Mesenchymal stem cell (in vitro differentiated cells and primary cell): ENCODE data around the gene DNAJA3.

ENCODE experiments used
- DNase-seq: peaks from one replicate; pipeline ENCODE4 v3.0.0-alpha.2; 2013
- H2AFZ ChIP-seq: one replicate; pipeline ENCODE4 v1.6.1; 2013; ENCODE audit warnings: low read depth, mild to moderate bottlenecking, control low read depth, inconsistent platforms, low read length, moderate library complexity
- H2AK5ac ChIP-seq: 2 replicates; pipeline ENCODE4 v1.6.1; 2013; ENCODE audit warnings: low read length, moderate library complexity, mild to moderate bottlenecking, inconsistent platforms; ENCODE audit not compliant: severe bottlenecking
- H2BK120ac ChIP-seq: one replicate; pipeline ENCODE4 v1.6.1; 2013; ENCODE audit warnings: low read depth, mild to moderate bottlenecking, inconsistent platforms, low read length, moderate library complexity
- H2BK12ac ChIP-seq, 2 experiments: one replicate each; pipeline ENCODE4 v1.6.1; 2013; ENCODE audit warnings: inconsistent platforms in 2 of 2, low read length in 2 of 2, mild to moderate bottlenecking in 2 of 2, moderate library complexity in 2 of 2, control low read depth in 1 of 2
- H2BK15ac ChIP-seq: one replicate; pipeline ENCODE4 v1.6.1; 2013; ENCODE audit warnings: mild to moderate bottlenecking, low read depth, inconsistent platforms; ENCODE audit not compliant: poor library complexity, severe bottlenecking
- H2BK5ac ChIP-seq: 2 replicates; pipeline ENCODE4 v1.6.1; 2013; ENCODE audit warnings: low read depth, mild to moderate bottlenecking, low read length, control low read depth, inconsistent platforms; ENCODE audit not compliant: poor library complexity, severe bottlenecking
- H3K14ac ChIP-seq, 2 experiments: one replicate each; pipeline ENCODE4 v1.6.1; 2013; ENCODE audit warnings: inconsistent platforms in 2 of 2, low read length in 2 of 2, control low read depth in 1 of 2, mild to moderate bottlenecking in 1 of 2, moderate library complexity in 1 of 2
- H3K18ac ChIP-seq, 2 experiments: one replicate each; pipeline ENCODE4 v1.6.1; 2013; ENCODE audit warnings: inconsistent platforms in 2 of 2, low read length in 2 of 2, control low read depth in 1 of 2, low read depth in 1 of 2, mild to moderate bottlenecking in 1 of 2
- H3K23ac ChIP-seq, 2 experiments: one replicate each; pipeline ENCODE4 v1.6.1; 2013; ENCODE audit warnings: inconsistent platforms in 2 of 2, low read length in 2 of 2, mild to moderate bottlenecking in 2 of 2, moderate library complexity in 2 of 2, control low read depth in 1 of 2
- H3K27ac ChIP-seq: 2 replicates; pipeline ENCODE4 v1.5.1; 2013; ENCODE audit warnings: mild to moderate bottlenecking, moderate library complexity, low read length, control low read depth, inconsistent platforms; ENCODE audit not compliant: poor library complexity, severe bottlenecking
- H3K27me3 ChIP-seq, 2 experiments: 2 replicates each; pipeline versions ENCODE4 v1.6.1 to v1.7.0; 2013; ENCODE audit warnings: low read length in 2 of 2, mild to moderate bottlenecking in 2 of 2, moderate library complexity in 2 of 2, control low read depth in 1 of 2, inconsistent platforms in 1 of 2; ENCODE audit not compliant: control insufficient read depth in 1 of 2, insufficient read depth in 1 of 2
- H3K36me3 ChIP-seq, 2 experiments: 2 replicates each; pipeline versions ENCODE4 v1.6.1 to v1.7.0; 2013; ENCODE audit warnings: low read length in 2 of 2, control low read depth in 1 of 2, inconsistent platforms in 1 of 2, low read depth in 1 of 2, mild to moderate bottlenecking in 1 of 2; ENCODE audit not compliant: insufficient read depth in 2 of 2, control insufficient read depth in 1 of 2
- H3K4ac ChIP-seq, 2 experiments: one replicate each; pipeline ENCODE4 v1.6.1; 2013; ENCODE audit warnings: inconsistent platforms in 2 of 2, low read length in 2 of 2, mild to moderate bottlenecking in 2 of 2, moderate library complexity in 2 of 2, control low read depth in 1 of 2, low read depth in 1 of 2
- H3K4me1 ChIP-seq: 2 replicates; pipeline ENCODE4 v1.6.1; 2013; ENCODE audit warnings: low read depth, low read length, control low read depth; ENCODE audit not compliant: control insufficient read depth, insufficient read depth
- H3K4me2 ChIP-seq: 2 replicates; pipeline ENCODE4 v1.6.1; 2013; ENCODE audit warnings: low read length, mild to moderate bottlenecking, inconsistent platforms; ENCODE audit not compliant: poor library complexity, severe bottlenecking
- H3K4me3 ChIP-seq, 2 experiments: 2 replicates each; pipeline versions ENCODE4 v1.5.1 to v1.7.0; 2013; ENCODE audit warnings: low read length in 2 of 2, mild to moderate bottlenecking in 2 of 2, control low read depth in 1 of 2, low read depth in 1 of 2; ENCODE audit not compliant: insufficient read depth in 1 of 2
- H3K79me1 ChIP-seq: replicated peaks from 2 replicates; pipeline ENCODE4 v1.6.1; 2013; ENCODE audit warnings: mild to moderate bottlenecking, control low read depth, low read length, inconsistent platforms; ENCODE audit not compliant: poor library complexity, severe bottlenecking
- H3K9ac ChIP-seq: 2 replicates; pipeline ENCODE4 v1.7.0; 2013; ENCODE audit warnings: mild to moderate bottlenecking, low read length, moderate library complexity
- H3K9me3 ChIP-seq: 2 replicates; pipeline ENCODE4 v1.7.0; 2013; ENCODE audit warnings: mild to moderate bottlenecking, low read length; ENCODE audit not compliant: control insufficient read depth
- H4K8ac ChIP-seq: one replicate; pipeline ENCODE4 v1.6.1; 2013; ENCODE audit warnings: inconsistent platforms, mild to moderate bottlenecking, low read length, moderate library complexity
- H4K91ac ChIP-seq: one replicate; pipeline ENCODE4 v1.6.1; 2013; ENCODE audit warnings: mild to moderate bottlenecking, low read length, inconsistent platforms
- WGBS: methylation state at CpG from one replicate; pipeline ENCODE4 v1.1.7; 2013; ENCODE audit warnings: mixed read lengths; 5-methylcytosine and 5-hydroxymethylcytosine counted together

The DNAJA3 gene

DNA sequence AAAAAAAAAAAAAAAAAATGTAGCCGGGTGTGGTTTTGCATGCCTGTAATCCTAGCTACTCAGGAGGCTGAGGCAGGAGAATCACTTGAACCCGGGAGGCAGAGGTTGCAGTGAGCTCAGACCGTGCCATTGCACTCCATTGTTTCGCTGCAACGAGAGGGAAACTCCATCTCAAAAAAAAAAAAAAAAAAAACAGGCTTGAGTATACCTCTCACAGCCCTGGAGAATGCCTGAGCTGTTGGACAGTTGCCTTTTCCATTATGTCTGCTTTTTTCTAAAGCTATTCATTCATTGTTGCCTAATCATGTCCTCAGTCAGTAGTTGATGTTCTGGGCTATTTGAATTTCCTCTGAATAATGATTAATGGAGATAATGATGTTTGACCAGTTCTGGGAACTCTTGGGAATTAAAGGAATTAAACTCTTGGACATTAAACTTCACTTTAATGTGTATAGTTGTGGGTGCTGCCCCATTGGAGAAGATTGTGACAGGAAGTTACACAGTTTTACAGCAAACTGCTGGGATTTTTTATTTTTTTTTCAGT, 62.4 kb downstream of the DNAJA3 start:
- peak; percentile 79 for DNase-seq
- Histone ChIP-seq H4K91ac (no peak overlapping the region), H3K9me3 (no peaks in the 10 kb centered on the region), H2BK5ac (no peak overlapping the region), H2AK5ac (no peak overlapping the region), H3K4me2 (no peak overlapping the region), H3K27ac (peak overlapping the region; percentile 86), H3K36me3 (peaks cover 7 to 41% of the 10 kb centered on the region in 2 experiments), H3K14ac (no peak overlapping the region), H2AFZ (no peak overlapping the region), H3K4me3 (no peak overlapping the region), H3K4me1 (peaks cover 9% of the 10 kb centered on the region), H4K8ac (no peak overlapping the region), H3K27me3 (no peaks in the 10 kb centered on the region), H2BK12ac (no peak overlapping the region), H2BK15ac (no peak overlapping the region), H3K4ac (no peak overlapping the region), H3K23ac (no peak overlapping the region), H3K79me1 (peaks cover 31% of the 10 kb centered on the region), H3K18ac (no peak overlapping the region), H3K9ac (no peak overlapping the region), H2BK120ac (no peak overlapping the region)
- 85% methylated on average over 5 of the region's 5 CpGs for WGBS

DNA sequence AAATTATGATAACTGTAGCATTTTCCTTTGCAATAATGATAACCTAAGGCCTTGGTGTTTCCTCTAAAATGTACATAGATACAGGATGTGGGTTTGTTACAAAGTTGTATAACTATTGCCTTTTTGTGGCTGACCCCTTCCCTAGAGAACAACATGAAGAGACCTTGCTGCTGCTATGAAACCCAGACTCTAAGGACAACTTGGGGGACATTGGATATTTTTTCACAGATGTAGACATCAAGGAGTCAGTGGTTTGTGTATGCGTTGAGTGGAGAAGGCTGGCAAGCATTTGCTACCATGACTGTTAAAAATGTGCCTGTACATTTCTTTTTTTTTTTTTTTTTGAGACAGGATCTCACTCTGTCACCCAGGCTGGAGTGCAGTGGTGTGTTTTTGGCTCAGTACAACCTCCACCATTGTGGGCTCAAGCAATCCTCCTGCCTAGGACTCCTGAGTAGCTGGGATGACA, 62.9 kb downstream of the DNAJA3 start:
- no peak overlapping the region for H2BK15ac ChIP-seq
- H3K9ac ChIP-seq, result no peak overlapping the region
- peak overlapping the region in 1 of 2 experiments; percentile 25 for H2BK12ac ChIP-seq
- H2BK120ac ChIP-seq, result no peak overlapping the region
- peak overlapping the region; percentile 86 for H3K27ac ChIP-seq
- no peak overlapping the region for H3K4me2 ChIP-seq
- no peak overlapping the region for H4K8ac ChIP-seq
- H4K91ac ChIP-seq, result no peak overlapping the region
- peaks cover 26% of the 10 kb centered on the region for H3K79me1 ChIP-seq
- peak overlapping the region in 1 of 2 experiments; percentile 28 for H3K18ac ChIP-seq
- no peak overlapping the region for H3K4ac ChIP-seq
- no peaks in the 10 kb centered on the region for H3K27me3 ChIP-seq
- no peak overlapping the region for H3K23ac ChIP-seq
- H3K14ac ChIP-seq, result no peak overlapping the region
- WGBS, result 88% methylated on average over 1 of the region's 1 CpG
- H2BK5ac ChIP-seq, result no peak overlapping the region
- H3K4me3 ChIP-seq, result no peak overlapping the region
- H2AK5ac ChIP-seq, result peak overlapping the region; percentile 89
- no peak overlapping the region for H2AFZ ChIP-seq
- peaks cover 6 to 41% of the 10 kb centered on the region in 2 experiments for H3K36me3 ChIP-seq
- DNase-seq, result peak; percentile 64
- no peaks in the 10 kb centered on the region for H3K9me3 ChIP-seq
- peaks cover 9% of the 10 kb centered on the region for H3K4me1 ChIP-seq

GRCh38 chr16:4489030-4489429, 63.4 kb downstream of the DNAJA3 start:
- DNase-seq, result peak; percentile 68
- H3K27me3 ChIP-seq, result no peaks in the 10 kb centered on the region
- H3K4ac ChIP-seq, result no peak overlapping the region
- peaks cover 26% of the 10 kb centered on the region for H3K79me1 ChIP-seq
- no peak overlapping the region for H3K4me2 ChIP-seq
- H3K4me3 ChIP-seq, result no peak overlapping the region
- H3K14ac ChIP-seq, result no peak overlapping the region
- no peak overlapping the region for H3K9ac ChIP-seq
- no peak overlapping the region for H2AK5ac ChIP-seq
- peak overlapping the region; percentile 86 for H3K27ac ChIP-seq
- no peak overlapping the region for H2BK15ac ChIP-seq
- no peak overlapping the region for H4K8ac ChIP-seq
- peaks cover 9% of the 10 kb centered on the region for H3K4me1 ChIP-seq
- H2BK12ac ChIP-seq, result no peak overlapping the region
- H2AFZ ChIP-seq, result no peak overlapping the region
- 33% methylated on average over 5 of the region's 5 CpGs for WGBS
- H2BK120ac ChIP-seq, result no peak overlapping the region
- H3K36me3 ChIP-seq, result peaks cover 5 to 41% of the 10 kb centered on the region in 2 experiments
- H2BK5ac ChIP-seq, result peak overlapping the region; percentile 19
- no peak overlapping the region for H3K23ac ChIP-seq
- no peak overlapping the region for H3K18ac ChIP-seq
- H4K91ac ChIP-seq, result no peak overlapping the region
- no peaks in the 10 kb centered on the region for H3K9me3 ChIP-seq

DNA sequence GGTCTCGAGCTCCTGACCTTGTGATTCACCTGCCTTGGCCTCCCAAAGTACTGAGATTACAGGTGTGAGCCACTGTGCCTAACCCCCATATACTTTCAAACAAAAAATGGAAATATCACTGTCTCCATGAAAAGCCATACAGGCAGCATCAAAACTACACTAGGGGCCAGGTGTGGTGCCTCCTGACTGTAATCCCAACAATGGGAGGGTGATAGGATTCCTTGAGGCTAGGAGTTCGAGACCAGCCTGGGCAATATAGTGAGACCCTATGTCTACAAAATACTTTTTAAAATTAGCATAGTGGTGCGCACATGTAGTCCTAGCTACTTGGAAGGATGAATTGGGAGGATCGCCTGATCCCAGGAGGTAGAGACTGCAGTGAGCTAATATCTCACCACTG, 66.2 kb downstream of the DNAJA3 start:
- no peak overlapping the region for H4K8ac ChIP-seq
- no peak overlapping the region for H4K91ac ChIP-seq
- no peak overlapping the region for H2BK120ac ChIP-seq
- no peak overlapping the region for H2AK5ac ChIP-seq
- H3K27me3 ChIP-seq, result no peaks in the 10 kb centered on the region
- no peaks in the 10 kb centered on the region for H3K9me3 ChIP-seq
- peaks cover 15% of the 10 kb centered on the region for H3K4me1 ChIP-seq
- H2AFZ ChIP-seq, result no peak overlapping the region
- H3K79me1 ChIP-seq, result peaks cover 20% of the 10 kb centered on the region
- H3K18ac ChIP-seq, result no peak overlapping the region
- no peak overlapping the region for H2BK12ac ChIP-seq
- 92% methylated on average over 2 of the region's 4 CpGs for WGBS
- H3K4ac ChIP-seq, result no peak overlapping the region
- H3K9ac ChIP-seq, result no peak overlapping the region
- H3K36me3 ChIP-seq, result peaks cover under 1 to 20% of the 10 kb centered on the region in 2 experiments
- H2BK5ac ChIP-seq, result no peak overlapping the region
- H3K27ac ChIP-seq, result no peak overlapping the region
- no peak overlapping the region for H2BK15ac ChIP-seq
- H3K4me3 ChIP-seq, result no peak overlapping the region
- no peak for DNase-seq
- H3K23ac ChIP-seq, result no peak overlapping the region
- H3K14ac ChIP-seq, result no peak overlapping the region
- no peak overlapping the region for H3K4me2 ChIP-seq
